Right cardiac atrium (tissue), 5 donors: ENCODE measurements around the gene NPL. TPM values are rescaled to one million over a fixed set of nuclear protein-coding genes. Genes with fewer than 3 reads are reported as not detected.

Experiments used
- ATAC-seq, 2 donors: fragments of 200-7000 bp; cut with Tn5 transposase; one replicate each; pipeline versions ENCODE4 v1.8.0 to v1.9.1; 2020; ENCODE audit warnings: moderate library complexity in 2 of 2, mild to moderate bottlenecking in 1 of 2
- DNase-seq, 3 donors: peaks; one replicate each; pipeline ENCODE4 v3.0.0-alpha.2; 2020
- H3K27ac ChIP-seq: one replicate; pipeline ENCODE4 v1.5.1; 2013; ENCODE audit warnings: mild to moderate bottlenecking, low read length, control low read depth, moderate library complexity
- H3K27me3 ChIP-seq: one replicate; pipeline ENCODE4 v1.6.1; 2013; ENCODE audit not compliant: control insufficient read depth, insufficient read depth
- H3K4me1 ChIP-seq: one replicate; pipeline ENCODE4 v1.6.1; 2013; ENCODE audit warnings: low read length; ENCODE audit not compliant: control insufficient read depth, insufficient read depth
- H3K4me3 ChIP-seq: one replicate; pipeline ENCODE4 v1.5.1; 2013; ENCODE audit warnings: low read length, control low read depth
- H3K9me3 ChIP-seq: one replicate; pipeline ENCODE4 v1.6.1; 2013; ENCODE audit warnings: low read length; ENCODE audit not compliant: control insufficient read depth
- WGBS: extraction: QIAGEN DNeasy Blood & Tissue Kit; methylation state at CpG from one replicate; pipeline ENCODE4 v1.1.7; 2013; 5-methylcytosine and 5-hydroxymethylcytosine counted together
- intact Hi-C, 4 donors: fragments of 100-400 bp; cut with DNase I; formaldehyde crosslinking; loops; one replicate each; pipeline versions ENCODE4 v1.11.0 to v1.14.0; 2022 to 2023
- polyA plus RNA-seq: library from polyadenylated mRNA; stranded (reverse); fragments of 200-250 nt; gene quantifications from one replicate; pipeline ENCODE4 v1.2.3, GENCODE V29; 2013
- total RNA-seq, 4 donors: library from RNA; stranded (reverse); fragmentation: NEBNext Ultra II Directional; extraction: Animal tissue kit (Norgen Biotek cat#: 25700); gene quantifications; one replicate each; pipeline ENCODE4 v1.2.1, GENCODE V29; 2021
- donor health status: healthy with polysubstance abuse.
- donor health status: DM: no; HTN: yes; CAD: no.
- donor health status: DM: no; HTN: no; CAD: no.
- donor health status: DM: no; HTN: yes; CAD: no; lungs with severe emphysema.
- donor health status: DM: yes; HTN: yes; CAD: no.

The NPL gene
- total and polyA plus RNA-seq, 5 donors = 3.2 to 9.6 (median 9.2) TPM

GRCh38 chr1:182762536-182762935, 27.0 kb upstream of the NPL start:
- ATAC-seq = no peak
- Histone ChIP-seq H3K27me3 (no peaks in the 10 kb centered on the region), H3K4me3 (no peak overlapping the region), H3K4me1 (no peaks in the 10 kb centered on the region), H3K9me3 (no peaks in the 10 kb centered on the region), H3K27ac (no peak overlapping the region)
- DNase-seq = no peak
- intact Hi-C loops = no loop called here
- WGBS = 88% methylated on average over 4 of the region's 4 CpGs

DNA sequence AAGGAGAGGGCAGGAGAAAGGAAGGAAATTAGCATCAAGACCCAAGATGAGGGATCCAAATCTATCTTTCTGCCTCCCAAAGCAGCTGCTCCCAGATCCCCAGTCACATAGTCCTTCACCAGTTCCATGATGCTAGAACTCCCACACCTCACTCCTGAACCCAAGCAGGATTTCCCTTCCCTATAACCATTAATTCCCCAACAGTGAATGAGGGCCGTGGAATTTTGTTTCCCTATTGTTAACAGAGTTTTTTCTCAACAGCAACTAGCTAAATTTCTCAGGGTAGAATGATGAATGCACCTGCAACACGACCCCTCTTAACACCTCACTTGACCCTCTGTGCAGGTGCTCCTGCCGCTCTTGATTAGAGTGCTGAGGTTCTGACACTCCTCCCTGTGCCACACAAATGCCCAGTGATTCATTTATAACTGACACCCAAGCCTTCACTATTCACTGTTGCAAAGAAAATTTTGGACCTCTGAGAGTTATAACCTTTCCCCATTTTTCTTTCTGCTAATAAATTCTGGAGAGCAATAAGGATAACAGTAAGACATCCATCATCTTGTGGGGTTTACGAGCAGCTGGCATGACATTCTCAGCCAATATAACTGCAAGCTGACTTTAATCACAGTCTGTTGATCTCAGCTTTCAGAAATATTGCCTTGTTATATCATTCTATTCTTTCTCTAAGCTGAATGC, 25.4 kb upstream of the NPL start:
- no peak overlapping the region for H3K27ac ChIP-seq
- H3K4me3 ChIP-seq = no peak overlapping the region
- H3K27me3 ChIP-seq = no peaks in the 10 kb centered on the region
- H3K4me1 ChIP-seq = no peaks in the 10 kb centered on the region
- intact Hi-C loops = no loop called here
- H3K9me3 ChIP-seq = no peaks in the 10 kb centered on the region
- 78% methylated on average over 4 of the region's 4 CpGs for WGBS
- DNase-seq = no peak
- no peak for ATAC-seq

- Histone ChIP-seq H3K27ac (no peak overlapping the region), H3K4me1 (no peaks in the 10 kb centered on the region), H3K4me3 (no peak overlapping the region), H3K27me3 (no peaks in the 10 kb centered on the region), H3K9me3 (no peaks in the 10 kb centered on the region)
- 33% methylated on average over 3 of the region's 3 CpGs for WGBS
- ATAC-seq = no peak
- DNase-seq = no peak
- intact Hi-C loops = no loop called here
Observed at GRCh38 chr1:182765391-182765790, 24.2 kb upstream of the NPL start.

- DNase-seq = no peak
- Histone ChIP-seq H3K4me3 (no peak overlapping the region), H3K27me3 (no peaks in the 10 kb centered on the region), H3K4me1 (no peaks in the 10 kb centered on the region), H3K9me3 (no peaks in the 10 kb centered on the region), H3K27ac (no peak overlapping the region)
- WGBS = 95% methylated on average over 2 of the region's 2 CpGs
- no peak for ATAC-seq
- intact Hi-C loops = no loop called here
Observed at GRCh38 chr1:182766050-182766449, 23.5 kb upstream of the NPL start.

- WGBS = 88% methylated on average over 4 of the region's 4 CpGs
Observed at GRCh38 chr1:182766881-182767645, 22.5 kb upstream of the NPL start.

DNA sequence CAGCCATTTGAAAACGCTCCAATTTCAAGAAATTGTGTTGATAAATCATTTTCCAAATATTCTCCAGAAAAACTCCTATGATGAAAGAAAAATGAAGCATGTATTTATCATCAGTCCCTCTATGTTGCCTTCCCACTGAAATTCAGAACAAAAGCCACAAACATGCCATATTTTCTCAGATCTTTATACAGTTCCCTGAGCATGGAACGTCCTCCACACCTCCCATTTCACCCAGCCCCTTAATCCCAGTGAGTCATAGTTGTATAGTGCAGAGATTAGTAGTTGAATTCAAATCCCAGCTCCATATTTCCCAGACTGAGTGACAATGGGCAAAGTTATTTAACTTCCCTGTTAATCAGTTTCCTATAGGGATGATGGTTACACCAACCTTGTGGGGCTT, 20.6 kb upstream of the NPL start:
- ATAC-seq (no peak), DNase-seq (no peak)
- Histone ChIP-seq H3K27me3 (no peaks in the 10 kb centered on the region), H3K4me1 (no peaks in the 10 kb centered on the region), H3K27ac (no peak overlapping the region), H3K9me3 (no peaks in the 10 kb centered on the region), H3K4me3 (no peak overlapping the region)
- 50% methylated on average over 2 of the region's 2 CpGs for WGBS
- intact Hi-C loops = no loop called here

More at GRCh38 chr1:182766881-182767645, 22.5 kb upstream of the NPL start:
- Histone ChIP-seq H3K4me3 (no peak overlapping the region), H3K27me3 (no peaks in the 10 kb centered on the region), H3K27ac (no peak overlapping the region), H3K4me1 (no peaks in the 10 kb centered on the region), H3K9me3 (no peaks in the 10 kb centered on the region)
- ATAC-seq (no peak), DNase-seq (no peak)
- intact Hi-C loops = no loop called here

DNA sequence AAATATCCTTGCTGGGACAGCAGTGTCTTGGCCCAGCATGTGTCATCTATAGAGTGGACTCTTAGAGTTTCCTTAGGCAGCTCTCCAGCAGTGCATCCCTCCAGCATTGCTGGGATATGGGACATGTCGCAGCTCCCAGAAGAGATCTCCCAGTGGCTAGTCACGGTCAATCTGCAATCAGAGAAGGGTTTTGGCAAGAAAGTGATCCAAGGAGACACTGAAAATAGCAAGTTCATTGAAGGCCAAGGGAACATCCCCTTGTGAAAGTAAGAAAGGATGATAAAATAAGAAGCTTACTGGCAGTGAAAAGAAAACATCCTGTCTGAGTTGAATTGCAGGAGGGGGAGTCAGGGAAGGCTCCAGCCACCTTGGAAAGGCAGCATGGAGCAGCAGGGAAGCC, 19.3 kb upstream of the NPL start:
- no peak overlapping the region for H3K4me3 ChIP-seq
- no peaks in the 10 kb centered on the region for H3K27me3 ChIP-seq
- ATAC-seq (peak; percentile 22 to 51), DNase-seq (no peak)
- H3K9me3 ChIP-seq = no peaks in the 10 kb centered on the region
- 25% methylated on average over 2 of the region's 2 CpGs for WGBS
- H3K27ac ChIP-seq = no peak overlapping the region
- intact Hi-C loops = no loop called here
- no peaks in the 10 kb centered on the region for H3K4me1 ChIP-seq

GRCh38 chr1:182771187-182771984, 18.2 kb upstream of the NPL start:
- no peak for DNase-seq
- H3K27me3 ChIP-seq = no peaks in the 10 kb centered on the region
- H3K4me1 ChIP-seq = no peaks in the 10 kb centered on the region
- H3K27ac ChIP-seq = no peak overlapping the region
- ATAC-seq = no peak
- intact Hi-C loops = no loop called here
- no peaks in the 10 kb centered on the region for H3K9me3 ChIP-seq
- WGBS = 95% methylated on average over 4 of the region's 4 CpGs
- no peak overlapping the region for H3K4me3 ChIP-seq

DNA sequence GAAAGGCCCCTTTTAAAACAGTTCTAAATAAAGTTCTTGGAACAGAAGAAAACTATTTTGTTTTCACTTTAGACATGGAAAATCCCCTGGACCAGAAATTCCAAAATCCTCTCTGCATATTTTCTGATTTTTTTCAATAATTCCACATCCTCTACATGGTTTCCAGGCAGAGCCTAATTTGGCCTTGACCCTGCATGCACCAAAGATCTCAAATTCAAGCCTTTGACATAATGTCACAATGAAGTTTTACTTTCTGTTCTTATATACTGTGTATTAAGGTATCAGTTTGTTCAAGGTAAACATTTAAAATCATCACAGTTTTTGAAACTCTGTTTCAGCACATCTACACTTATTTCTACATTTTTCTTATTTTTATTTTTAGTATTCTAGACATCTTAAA, 12.2 kb upstream of the NPL start:
- Histone ChIP-seq H3K27me3 (no peaks in the 10 kb centered on the region), H3K4me3 (no peak overlapping the region), H3K27ac (no peak overlapping the region), H3K9me3 (no peaks in the 10 kb centered on the region), H3K4me1 (no peaks in the 10 kb centered on the region)
- ATAC-seq (no peak), DNase-seq (no peak)
- intact Hi-C loops = no loop called here

- no peak for ATAC-seq
- WGBS = 72% methylated on average over 2 of the region's 2 CpGs
- H3K9me3 ChIP-seq = no peaks in the 10 kb centered on the region
- no peaks in the 10 kb centered on the region for H3K4me1 ChIP-seq
- intact Hi-C loops = no loop called here
- H3K27ac ChIP-seq = no peak overlapping the region
- no peaks in the 10 kb centered on the region for H3K27me3 ChIP-seq
- no peak for DNase-seq
- no peak overlapping the region for H3K4me3 ChIP-seq
Observed at GRCh38 chr1:182778862-182779261, 10.7 kb upstream of the NPL start.

GRCh38 chr1:182779530-182779929, 10.0 kb upstream of the NPL start:
- intact Hi-C loops = no loop called here
- Histone ChIP-seq H3K27ac (no peak overlapping the region), H3K27me3 (no peaks in the 10 kb centered on the region), H3K9me3 (no peaks in the 10 kb centered on the region), H3K4me3 (no peak overlapping the region), H3K4me1 (no peaks in the 10 kb centered on the region)
- WGBS = 92% methylated on average over 2 of the region's 2 CpGs
- ATAC-seq (no peak), DNase-seq (no peak)
